HL-60 (cell line): ENCODE results near the gene ACAD11.
"Not testable (repeated sequence)": the region's sequence is repeated elsewhere in the genome, so short reads cannot be mapped to it uniquely, and the experiment has no call there.

ENCODE experiments used
- DNase-seq, 2 experiments: peaks; one replicate each; pipeline ENCODE4 v3.0.0-alpha.2; 2010 to 2020; ENCODE audit warnings: low read depth in 1 of 2, low spot score in 1 of 2
- H3K27ac ChIP-seq: fragments of 250-450 bp; sonication (Bioruptor Pico); replicated peaks from 2 replicates; pipeline ENCODE4 v1.5.1; 2020; ENCODE audit warnings: mild to moderate bottlenecking, moderate library complexity
- H3K27me3 ChIP-seq: fragments of 250-450 bp; sonication (Bioruptor Pico); 2 replicates; pipeline ENCODE4 v1.5.1; 2021; ENCODE audit warnings: mild to moderate bottlenecking, moderate library complexity; ENCODE audit not compliant: insufficient read depth, poor library complexity, severe bottlenecking
- H3K4me3 ChIP-seq: replicated peaks from 2 replicates; pipeline ENCODE4 v1.5.1; 2011; ENCODE audit warnings: mild to moderate bottlenecking, control low read depth, low read length; ENCODE audit not compliant: insufficient read depth
- CTCF ChIP-seq: IDR thresholded peaks from one replicate; pipeline ENCODE4 v1.5.1; 2011; ENCODE audit warnings: low read length, control low read depth, inconsistent platforms; ENCODE audit not compliant: insufficient read depth
- GABPA ChIP-seq: IDR thresholded peaks from 2 replicates; pipeline ENCODE4 v1.6.1; 2012; ENCODE audit warnings: low read depth
- POLR2AphosphoS5 ChIP-seq: IDR thresholded peaks from 2 replicates; pipeline ENCODE4 v1.6.1; 2012; ENCODE audit warnings: low read depth
- REST ChIP-seq: IDR thresholded peaks from 2 replicates; pipeline ENCODE4 v1.6.1; 2012; ENCODE audit warnings: low read depth; ENCODE audit not compliant: insufficient replicate concordance
- SPI1 ChIP-seq: IDR thresholded peaks from 2 replicates; pipeline ENCODE4 v1.6.1; 2012; ENCODE audit warnings: low read depth, mild to moderate bottlenecking, borderline replicate concordance

ACAD11 gene

GRCh38 chr3:132622761-132623160, 36.8 kb downstream of the ACAD11 start:
- Histone ChIP-seq H3K27me3 (no peaks in the 10 kb centered on the region), H3K27ac (no peak overlapping the region), H3K4me3 (no peak overlapping the region)
- no peak for DNase-seq
- no peak for TF ChIP-seq GABPA
- no peak for TF ChIP-seq SPI1
- TF ChIP-seq CTCF, result no peak
- no peak for TF ChIP-seq POLR2AphosphoS5

- no peak for DNase-seq
- no peak overlapping the region for H3K27ac ChIP-seq
- no peak for TF ChIP-seq POLR2AphosphoS5
- TF ChIP-seq GABPA, result no peak
- no peak for TF ChIP-seq SPI1
- no peak for TF ChIP-seq CTCF
- TF ChIP-seq REST, result no peak
- H3K4me3 ChIP-seq, result no peak overlapping the region
- no peaks in the 10 kb centered on the region for H3K27me3 ChIP-seq
Observed at GRCh38 chr3:132622148-132622547, 37.5 kb downstream of the ACAD11 start.

GRCh38 chr3:132616780-132617179, 42.8 kb downstream of the ACAD11 start:
- H3K4me3 ChIP-seq, result no peak overlapping the region
- H3K27ac ChIP-seq, result no peak overlapping the region
- no peaks in the 10 kb centered on the region for H3K27me3 ChIP-seq
- DNase-seq, result no peak
- TF ChIP-seq SPI1 (no peak), CTCF (no peak), REST (no peak), GABPA (no peak), POLR2AphosphoS5 (no peak)

- no peak overlapping the region for H3K27ac ChIP-seq
- H3K27me3 ChIP-seq, result no peaks in the 10 kb centered on the region
- TF ChIP-seq REST, result no peak
- no peak for TF ChIP-seq POLR2AphosphoS5
- no peak for TF ChIP-seq GABPA
- TF ChIP-seq SPI1, result no peak
- TF ChIP-seq CTCF, result no peak
- H3K4me3 ChIP-seq, result no peak overlapping the region
- no peak for DNase-seq
Observed at GRCh38 chr3:132615881-132616280, 43.7 kb downstream of the ACAD11 start.

GRCh38 chr3:132615301-132615700, 44.3 kb downstream of the ACAD11 start:
- not testable (repeated sequence) for H3K27ac ChIP-seq, H3K27me3 ChIP-seq, H3K4me3 ChIP-seq, DNase-seq
